Activated T-helper 2 cell treated with anti-CD3 and anti-CD28 coated beads, Interferon-gamma antibody, Interleukin-2, Interleukin-4, amounts not matched to agents 10 μg/mL and 5 μg/mL and 100 μg/mL, durations not matched to agents 14 hours and 24 hours and 36 hours (primary cell): Measurements from ENCODE around the gene DISC1. TPM values are rescaled to one million over a fixed set of nuclear protein-coding genes. Genes with fewer than 3 reads are reported as not detected.

Experiments
- DNase-seq: peaks from one replicate; pipeline ENCODE4 v3.0.0; 2021; ENCODE audit warnings: low spot score
- H3K27ac Mint-ChIP-seq: one replicate; pipeline ENCODE4 v1.8.0; 2021; ENCODE audit warnings: mixed read lengths
- H3K27me3 Mint-ChIP-seq: one replicate; pipeline ENCODE4 v1.8.0; 2021; ENCODE audit warnings: low read depth, mixed read lengths
- H3K36me3 Mint-ChIP-seq: one replicate; pipeline ENCODE4 v1.8.0; 2021; ENCODE audit warnings: low read depth, mixed read lengths
- H3K4me1 Mint-ChIP-seq: one replicate; pipeline ENCODE4 v1.8.0; 2021; ENCODE audit warnings: low read depth, mixed read lengths
- H3K4me3 Mint-ChIP-seq: one replicate; pipeline ENCODE4 v1.8.0; 2021; ENCODE audit warnings: low read depth, mild to moderate bottlenecking, moderate library complexity, mixed read lengths
- H3K9me3 Mint-ChIP-seq: one replicate; pipeline ENCODE4 v1.8.0; 2021; ENCODE audit warnings: mixed read lengths
- intact Hi-C: fragments of 100-400 bp; cut with micrococcal nuclease; formaldehyde crosslinking; loops from one replicate; pipeline ENCODE4 v1.15.1; 2023
- total RNA-seq: library from RNA; stranded (reverse); gene quantifications from 2 replicates; pipeline ENCODE4 v1.2.3, GENCODE V29; 2022

DISC1 gene
- total RNA-seq, 1 donor from 2014 or later, result 1.5 TPM

DNA sequence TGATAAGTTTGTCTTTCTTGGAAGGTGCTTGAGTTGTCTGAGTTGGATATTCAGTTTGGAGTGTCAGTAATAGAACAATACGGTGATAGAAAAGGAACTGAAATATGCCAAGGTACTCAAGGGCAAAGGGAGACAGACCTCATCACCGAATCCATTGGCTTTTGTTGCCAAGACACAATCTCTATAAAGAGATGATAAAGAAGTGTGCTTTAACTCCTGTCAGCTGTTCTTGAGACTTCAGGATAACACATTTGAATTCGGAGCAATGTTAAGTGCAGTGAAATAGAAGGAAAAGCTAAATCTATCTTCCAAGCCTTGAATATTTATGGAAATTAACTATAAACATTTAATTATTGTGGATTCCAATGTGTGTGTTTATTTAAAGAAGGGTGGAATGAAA is 194.7 kb downstream of the DISC1 start:
- Mint-ChIP-seq H3K36me3 (no peaks in the 10 kb centered on the region), H3K9me3 (no peaks in the 10 kb centered on the region), H3K4me3 (no peak overlapping the region), H3K4me1 (no peaks in the 10 kb centered on the region), H3K27me3 (no peaks in the 10 kb centered on the region), H3K27ac (no peak overlapping the region)
- intact Hi-C loops, result no loop called here
- no peak for DNase-seq

DNA sequence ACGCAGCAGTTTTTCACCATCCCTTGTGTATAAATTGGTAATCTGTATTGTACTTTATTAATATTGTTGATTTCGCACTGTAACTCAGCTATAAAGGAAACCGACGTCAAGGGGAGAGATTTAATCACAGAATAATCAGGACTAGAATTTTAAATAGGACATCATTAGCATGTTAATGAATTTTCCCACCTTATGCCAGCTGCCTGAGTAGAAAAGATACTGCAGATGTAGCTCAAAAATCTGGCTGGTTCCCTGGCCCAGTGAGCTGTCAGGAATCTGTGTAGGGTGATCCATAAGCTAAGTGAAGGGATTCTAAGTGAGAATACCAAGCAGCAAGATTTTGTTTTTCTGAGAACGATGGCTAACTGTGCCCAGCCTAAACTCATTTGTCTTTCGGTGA is 195.5 kb downstream of the DISC1 start:
- no peaks in the 10 kb centered on the region for H3K36me3 Mint-ChIP-seq
- no peaks in the 10 kb centered on the region for H3K9me3 Mint-ChIP-seq
- H3K4me1 Mint-ChIP-seq, result no peaks in the 10 kb centered on the region
- H3K27ac Mint-ChIP-seq, result no peak overlapping the region
- no peak overlapping the region for H3K4me3 Mint-ChIP-seq
- DNase-seq, result no peak
- no peaks in the 10 kb centered on the region for H3K27me3 Mint-ChIP-seq
- intact Hi-C loops, result no loop called here

DNA sequence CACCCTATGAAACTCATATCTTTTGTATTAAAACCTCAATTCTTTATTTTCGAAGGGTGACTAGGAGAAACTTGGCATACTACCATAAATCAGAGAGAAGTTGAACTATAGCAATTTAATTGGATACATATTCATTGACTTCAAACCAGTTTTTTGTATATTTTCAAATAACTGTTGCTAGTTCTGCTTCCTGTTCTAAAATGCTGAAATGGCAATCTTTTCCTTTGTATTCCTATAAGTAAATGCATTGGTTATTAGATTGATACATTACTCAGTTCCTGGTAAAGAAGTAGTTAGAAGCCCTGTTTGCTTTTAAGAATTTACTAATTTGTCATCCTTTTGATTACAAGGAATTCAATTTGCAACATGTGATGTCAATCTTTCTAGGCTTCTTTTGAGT is 200.0 kb downstream of the DISC1 start:
- no peak for DNase-seq
- no peaks in the 10 kb centered on the region for H3K36me3 Mint-ChIP-seq
- intact Hi-C loops, result no loop called here
- H3K4me1 Mint-ChIP-seq, result no peaks in the 10 kb centered on the region
- no peaks in the 10 kb centered on the region for H3K27me3 Mint-ChIP-seq
- H3K4me3 Mint-ChIP-seq, result no peak overlapping the region
- no peaks in the 10 kb centered on the region for H3K9me3 Mint-ChIP-seq
- no peak overlapping the region for H3K27ac Mint-ChIP-seq

DNA sequence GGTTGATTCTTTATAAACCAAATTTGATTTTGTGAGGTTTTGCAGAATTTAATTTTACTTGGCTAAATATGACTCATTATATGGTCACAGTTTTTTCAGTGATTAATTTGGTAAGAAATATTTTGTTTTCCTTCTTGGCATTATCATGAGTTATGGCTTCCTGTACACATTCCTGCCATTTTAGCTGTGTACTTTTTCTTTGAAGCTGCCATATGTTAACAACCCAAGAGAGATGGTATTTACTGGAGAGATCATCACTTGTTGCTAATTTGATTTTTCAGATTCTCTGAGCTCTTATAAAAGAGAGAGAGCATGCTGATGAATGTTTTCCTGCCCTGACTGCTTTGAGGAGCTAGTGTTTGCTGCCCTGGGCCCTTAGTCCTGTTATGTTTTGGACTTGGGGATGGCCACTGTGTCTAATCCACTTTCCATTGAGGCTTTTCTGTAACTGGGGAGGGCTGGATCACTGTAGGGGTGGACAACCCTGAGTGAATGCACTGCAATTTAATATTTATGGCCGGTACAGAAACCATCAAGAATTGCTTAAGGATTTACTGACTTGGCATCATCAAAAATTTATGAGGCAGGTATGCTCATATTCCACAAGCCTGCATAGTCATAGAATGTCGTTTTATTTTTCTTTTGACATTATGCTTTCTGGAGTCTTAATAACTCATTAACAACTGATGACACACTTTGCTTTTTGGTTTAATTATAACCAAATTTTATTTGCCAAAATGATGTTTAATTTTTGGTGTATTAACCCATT is 200.9 kb downstream of the DISC1 start:
- Mint-ChIP-seq H3K4me1 (no peaks in the 10 kb centered on the region), H3K36me3 (no peaks in the 10 kb centered on the region), H3K27ac (no peak overlapping the region), H3K4me3 (no peak overlapping the region), H3K9me3 (no peaks in the 10 kb centered on the region), H3K27me3 (no peaks in the 10 kb centered on the region)
- intact Hi-C loops, result no loop called here
- DNase-seq, result no peak

DNA sequence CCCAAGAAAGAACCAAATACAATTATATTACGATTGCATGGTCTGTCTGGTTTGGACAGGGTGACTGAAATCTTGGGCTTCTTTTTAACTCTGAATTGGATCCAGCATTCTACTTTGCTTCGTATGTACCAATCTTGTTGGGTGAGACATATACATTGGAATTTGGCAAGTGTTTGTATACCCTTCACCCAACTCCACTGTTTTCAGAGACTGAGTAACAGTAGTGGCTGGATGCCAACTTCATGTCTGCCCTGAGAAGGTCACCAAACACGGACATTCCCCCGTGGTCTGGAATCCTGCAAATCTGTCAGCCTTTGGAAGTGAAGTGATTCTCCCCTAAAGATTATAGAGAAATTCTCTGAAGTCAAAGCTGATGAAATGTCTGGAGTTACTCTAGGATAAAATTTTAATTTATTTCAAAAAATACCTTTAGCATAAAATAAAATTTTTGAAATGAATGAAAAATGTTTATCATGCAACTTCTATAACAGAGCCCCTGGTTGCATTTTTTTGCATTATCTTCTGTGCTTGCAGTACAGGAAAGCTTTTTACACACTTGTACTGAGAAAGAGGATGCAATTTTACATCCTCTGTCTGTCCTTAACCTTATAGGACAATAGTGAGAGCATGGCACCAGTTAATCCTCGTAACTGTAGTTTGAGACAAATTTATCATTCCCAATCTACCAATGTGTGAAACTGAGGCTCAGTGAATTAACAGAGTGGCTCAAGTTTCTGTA is 201.8 kb downstream of the DISC1 start:
- intact Hi-C loops, result no loop called here

DNA sequence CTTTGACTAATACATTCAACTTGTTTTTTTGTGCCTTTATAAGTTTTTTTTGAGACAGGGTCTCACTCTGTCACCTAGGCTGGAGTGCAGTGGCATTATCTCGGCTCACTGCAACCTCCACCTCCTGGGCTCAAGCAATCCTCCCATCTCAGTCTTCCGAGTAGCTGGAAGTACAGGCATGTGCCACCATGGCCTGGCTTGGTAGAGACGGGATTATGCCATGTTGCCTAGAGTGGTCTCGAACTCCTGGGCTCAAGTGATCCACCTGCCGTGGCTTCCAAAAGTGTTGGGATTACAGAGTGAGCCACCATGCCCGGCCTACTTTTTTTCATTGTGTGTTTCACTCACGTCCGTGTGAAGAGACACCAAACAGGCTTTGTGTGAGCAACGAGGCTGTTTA is 202.7 kb downstream of the DISC1 start:
- Mint-ChIP-seq H3K36me3 (no peaks in the 10 kb centered on the region), H3K9me3 (no peaks in the 10 kb centered on the region), H3K27ac (no peak overlapping the region), H3K4me3 (no peak overlapping the region), H3K4me1 (no peaks in the 10 kb centered on the region), H3K27me3 (no peaks in the 10 kb centered on the region)
- no peak for DNase-seq
- intact Hi-C loops, result no loop called here

More for the DNA sequence above, 201.8 kb downstream of the DISC1 start:
- Mint-ChIP-seq H3K27ac (no peak overlapping the region), H3K9me3 (no peaks in the 10 kb centered on the region), H3K27me3 (no peaks in the 10 kb centered on the region), H3K36me3 (no peaks in the 10 kb centered on the region), H3K4me1 (no peaks in the 10 kb centered on the region), H3K4me3 (no peak overlapping the region)
- no peak for DNase-seq

DNA sequence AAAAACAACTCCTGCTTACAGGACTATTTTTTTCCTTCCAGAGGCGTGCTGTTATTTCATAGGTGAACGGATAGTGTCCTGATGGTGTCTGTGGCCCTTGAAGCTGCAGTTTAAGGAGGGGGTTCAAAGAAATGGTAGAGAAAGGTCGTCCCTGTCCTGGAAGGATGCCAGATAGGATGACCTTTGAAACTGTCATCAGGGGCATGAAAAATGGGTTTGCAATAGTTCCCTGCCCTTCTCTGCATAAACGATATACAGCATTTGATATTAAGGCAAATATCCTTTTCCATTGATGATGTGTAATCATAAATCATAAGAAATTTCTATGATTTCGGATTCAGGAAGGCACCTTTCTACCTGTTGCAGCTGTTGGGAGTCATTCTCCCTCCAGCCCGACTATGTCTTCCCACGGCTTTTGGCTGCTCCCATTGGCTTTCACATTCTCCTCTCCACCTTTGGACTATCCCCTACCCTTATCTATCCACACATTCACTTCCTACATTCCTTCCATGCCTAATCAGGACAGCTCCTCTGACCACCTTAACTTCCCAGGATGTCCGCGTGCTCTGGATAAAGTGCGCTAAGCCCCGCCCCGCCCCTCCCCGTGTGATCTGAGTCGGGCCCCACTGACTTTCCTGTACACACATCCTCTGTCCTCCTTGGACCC is 209.8 kb downstream of the DISC1 start:
- Mint-ChIP-seq H3K9me3 (no peaks in the 10 kb centered on the region), H3K4me3 (no peak overlapping the region), H3K27ac (no peak overlapping the region), H3K4me1 (no peaks in the 10 kb centered on the region), H3K27me3 (no peaks in the 10 kb centered on the region), H3K36me3 (no peaks in the 10 kb centered on the region)
- intact Hi-C loops, result no loop called here
- no peak for DNase-seq

DNA sequence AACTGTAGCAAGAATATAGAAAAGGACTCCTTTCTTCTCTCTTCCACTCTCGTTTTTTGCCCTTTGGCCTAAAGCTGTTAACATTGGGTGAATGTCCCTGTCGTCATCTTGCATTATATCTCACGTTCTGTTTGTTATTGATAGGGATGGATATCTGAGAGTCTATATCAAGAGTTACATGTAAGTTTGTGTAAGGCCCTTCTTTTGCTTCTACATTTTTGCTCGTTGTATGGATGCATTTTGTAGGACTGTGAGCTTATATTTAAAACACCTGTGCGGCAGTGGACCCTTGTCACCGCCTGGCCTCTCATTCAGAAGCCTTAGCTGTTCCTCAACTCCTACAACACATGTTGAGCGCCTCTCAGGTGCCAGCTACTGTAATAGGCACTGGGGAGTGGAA is 211.9 kb downstream of the DISC1 start:
- Mint-ChIP-seq H3K9me3 (no peaks in the 10 kb centered on the region), H3K27me3 (no peaks in the 10 kb centered on the region), H3K4me1 (no peaks in the 10 kb centered on the region), H3K27ac (no peak overlapping the region), H3K4me3 (no peak overlapping the region), H3K36me3 (no peaks in the 10 kb centered on the region)
- intact Hi-C loops, result no loop called here
- DNase-seq, result no peak

DNA sequence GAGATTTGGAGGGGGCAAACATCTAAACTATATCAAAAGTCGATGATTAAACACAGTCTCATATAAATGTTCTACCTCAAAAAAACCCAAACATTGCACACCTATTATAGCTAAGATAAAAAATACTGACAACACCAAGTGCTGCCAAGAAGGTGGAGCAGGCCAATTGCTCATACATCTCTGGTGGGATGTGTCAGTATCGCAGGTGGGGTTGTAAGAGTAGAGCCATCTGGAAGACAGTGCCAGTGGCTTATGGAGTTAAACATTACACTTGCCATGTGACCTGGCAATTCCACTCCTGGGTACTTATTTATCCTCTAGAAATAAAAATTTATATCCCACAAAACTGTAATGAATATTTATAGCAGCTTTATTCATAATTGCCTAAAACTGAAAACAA is 213.4 kb downstream of the DISC1 start:
- H3K27me3 Mint-ChIP-seq, result no peaks in the 10 kb centered on the region

DNA sequence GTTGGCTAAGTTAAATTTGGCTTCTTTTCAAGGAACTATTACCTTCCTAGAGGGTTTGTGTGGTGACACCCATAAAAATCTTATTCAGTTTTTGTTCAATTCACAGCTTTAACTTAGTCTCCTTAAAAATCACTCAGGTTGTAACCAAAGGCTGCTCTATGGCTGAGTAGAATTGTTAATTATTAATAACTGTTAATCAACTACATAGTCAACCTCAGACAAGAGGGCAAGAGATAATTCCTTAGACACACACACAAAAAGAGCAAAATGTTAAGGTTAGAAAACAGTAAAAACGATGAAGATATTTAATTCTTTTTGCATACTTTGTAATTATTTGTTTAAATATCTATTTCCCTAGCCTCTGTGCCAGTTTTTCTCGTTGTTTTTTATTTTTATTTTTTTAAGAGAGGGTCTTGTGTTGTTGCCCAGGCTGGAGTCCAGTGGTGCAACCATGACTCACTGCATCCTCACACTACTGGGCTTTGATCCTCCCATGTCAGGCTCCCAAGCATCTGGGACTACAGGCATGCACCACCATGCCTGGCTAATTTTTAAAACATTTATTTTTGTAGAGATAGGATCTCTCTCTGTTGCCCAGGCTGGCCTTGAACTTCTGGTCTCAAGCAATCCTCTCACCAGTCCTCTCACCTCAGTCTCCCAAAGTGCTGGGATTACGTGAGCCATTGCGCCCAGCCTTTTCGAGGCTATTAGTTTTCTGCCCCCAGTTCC is 215.2 kb downstream of the DISC1 start:
- Mint-ChIP-seq H3K4me3 (no peak overlapping the region), H3K36me3 (no peaks in the 10 kb centered on the region), H3K27me3 (no peaks in the 10 kb centered on the region), H3K27ac (no peak overlapping the region), H3K4me1 (peaks cover 7% of the 10 kb centered on the region), H3K9me3 (no peaks in the 10 kb centered on the region)
- intact Hi-C loops, result no loop called here
- no peak for DNase-seq

More for the DNA sequence above, 213.4 kb downstream of the DISC1 start:
- H3K27ac Mint-ChIP-seq, result no peak overlapping the region
- H3K36me3 Mint-ChIP-seq, result no peaks in the 10 kb centered on the region
- no peak for DNase-seq
- H3K4me1 Mint-ChIP-seq, result peaks cover 4% of the 10 kb centered on the region
- intact Hi-C loops, result no loop called here
- H3K4me3 Mint-ChIP-seq, result no peak overlapping the region
- H3K9me3 Mint-ChIP-seq, result no peaks in the 10 kb centered on the region

DNA sequence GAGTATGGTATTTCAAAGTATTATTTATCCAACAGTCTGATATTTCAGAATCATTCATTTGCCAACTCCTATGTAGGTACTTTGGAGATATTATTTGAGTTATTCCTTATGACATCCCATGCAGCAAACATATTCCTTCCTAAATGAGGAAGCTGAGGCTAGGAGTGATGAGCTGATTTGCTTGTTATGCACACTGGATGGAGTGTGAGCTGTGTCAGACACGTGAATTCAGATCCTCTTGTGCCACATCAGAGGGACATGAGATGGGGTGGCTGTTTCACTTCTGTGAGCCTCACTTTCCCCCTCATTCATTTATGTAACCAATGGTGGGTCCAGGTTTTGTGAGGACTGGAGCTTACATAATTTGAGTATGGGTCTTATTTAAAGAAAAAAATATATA is 215.9 kb downstream of the DISC1 start:
- Mint-ChIP-seq H3K9me3 (no peaks in the 10 kb centered on the region), H3K27ac (no peak overlapping the region), H3K4me1 (peaks cover 7% of the 10 kb centered on the region), H3K4me3 (no peak overlapping the region), H3K36me3 (no peaks in the 10 kb centered on the region), H3K27me3 (no peaks in the 10 kb centered on the region)
- intact Hi-C loops, result no loop called here
- DNase-seq, result no peak

DNA sequence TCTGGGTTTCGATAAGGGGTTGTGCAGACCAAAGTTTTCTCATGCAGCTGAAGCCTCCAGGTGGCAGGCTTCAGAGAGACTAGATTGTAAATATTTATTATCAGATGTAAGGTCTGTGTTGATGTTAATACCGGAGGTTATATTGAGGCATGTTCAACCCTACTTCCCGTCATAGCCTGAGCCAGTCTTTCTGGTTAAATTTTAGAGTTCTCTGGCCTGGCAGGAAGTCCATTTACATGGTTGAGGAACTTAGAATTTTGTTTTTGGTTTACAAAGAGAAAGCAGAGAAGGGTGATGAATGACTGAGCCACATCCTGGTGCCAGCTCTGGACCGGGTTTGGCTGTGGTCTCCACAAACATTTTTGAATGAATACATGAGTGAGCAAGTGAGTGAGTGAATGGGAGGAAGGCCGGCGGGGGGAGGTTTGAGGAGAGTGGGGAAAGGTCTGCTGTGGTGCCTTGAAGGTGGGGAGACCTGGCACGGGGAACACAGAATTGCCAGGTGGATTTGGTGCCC is 218.5 kb downstream of the DISC1 start:
- peaks cover 7% of the 10 kb centered on the region for H3K4me1 Mint-ChIP-seq
- no peaks in the 10 kb centered on the region for H3K27me3 Mint-ChIP-seq
- no peak overlapping the region for H3K27ac Mint-ChIP-seq
- no peaks in the 10 kb centered on the region for H3K9me3 Mint-ChIP-seq
- intact Hi-C loops, result no loop called here
- H3K4me3 Mint-ChIP-seq, result no peak overlapping the region
- no peak for DNase-seq
- no peaks in the 10 kb centered on the region for H3K36me3 Mint-ChIP-seq
